ENCODE measurements around the gene CARD9. TPM values are rescaled to one million over a fixed set of nuclear protein-coding genes. Genes with fewer than 3 reads are reported as not detected.
A peak's percentile ranks its signal among the peaks of the same experiment; 100 is the strongest.

CARD9 gene
- total RNA-seq, 1 donor from 2014 or later, result 17.6 TPM

DNA sequence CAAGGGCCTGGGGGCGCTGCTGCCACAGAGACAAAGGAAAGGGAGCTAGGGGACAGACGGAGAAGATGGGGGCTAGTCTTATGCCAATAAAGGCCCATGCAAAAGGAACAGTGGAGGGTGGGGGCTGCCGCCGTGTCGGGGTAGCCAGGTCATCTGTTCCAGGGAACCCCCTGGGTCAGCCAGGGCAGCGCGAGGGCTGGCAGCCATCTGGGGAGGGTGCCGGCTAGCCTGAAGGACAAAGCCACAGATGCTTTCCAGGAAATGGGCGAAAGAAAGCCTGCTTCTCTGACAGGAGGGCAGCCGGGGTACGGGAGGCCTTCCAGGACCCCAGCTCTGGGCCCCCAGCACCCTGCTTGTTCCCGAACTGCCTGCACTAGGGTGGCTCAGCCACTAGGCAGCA lies 1.6 kb upstream of the CARD9 start:
- no peak for DNase-seq (ENCODE audit: low spot score)
- Mint-ChIP-seq H3K36me3 (ENCODE audit: low read depth) (peaks cover 10% of the 10 kb centered on the region), H3K4me1 (ENCODE audit: low read depth) (no peaks in the 10 kb centered on the region), H3K27ac (no peak overlapping the region), H3K4me3 (ENCODE audit: low read depth) (no peak overlapping the region), H3K27me3 (ENCODE audit: low read depth) (no peaks in the 10 kb centered on the region), H3K9me3 (no peaks in the 10 kb centered on the region)
- intact Hi-C loops (cut with micrococcal nuclease), result no loop called here

DNA sequence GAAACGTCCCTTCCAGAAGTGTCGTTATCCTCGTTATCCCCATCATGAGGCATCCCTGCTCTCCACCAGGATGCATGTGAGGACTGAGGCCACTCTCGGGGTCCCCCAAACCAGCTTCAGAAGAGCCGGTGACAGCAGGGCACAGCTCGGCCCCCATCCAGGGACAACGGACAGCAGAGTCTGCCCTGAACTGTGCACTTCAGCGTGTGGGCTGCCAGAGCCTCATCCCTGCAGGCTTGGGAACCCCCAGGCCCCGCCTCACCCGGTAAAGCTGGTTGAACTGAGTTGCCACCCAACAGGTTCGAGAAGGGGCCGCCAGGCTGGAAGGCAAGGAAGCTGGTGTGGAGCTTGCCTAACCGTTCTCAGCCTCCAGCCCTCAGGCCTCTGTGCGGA lies 710 bp upstream of the CARD9 start:
- Mint-ChIP-seq H3K4me3 (ENCODE audit: low read depth) (no peak overlapping the region), H3K36me3 (ENCODE audit: low read depth) (peaks cover 10% of the 10 kb centered on the region), H3K9me3 (no peaks in the 10 kb centered on the region), H3K27ac (no peak overlapping the region), H3K4me1 (ENCODE audit: low read depth) (no peaks in the 10 kb centered on the region), H3K27me3 (ENCODE audit: low read depth) (no peaks in the 10 kb centered on the region)
- no peak for DNase-seq (ENCODE audit: low spot score)
- intact Hi-C loops (cut with micrococcal nuclease), result no loop called here

- Mint-ChIP-seq H3K36me3 (ENCODE audit: low read depth) (peaks cover 7% of the 10 kb centered on the region), H3K27ac (peak overlapping the region; percentile 17), H3K4me3 (ENCODE audit: low read depth) (peak overlapping the region; percentile 77), H3K9me3 (no peaks in the 10 kb centered on the region), H3K27me3 (ENCODE audit: low read depth) (no peaks in the 10 kb centered on the region), H3K4me1 (ENCODE audit: low read depth) (no peaks in the 10 kb centered on the region)
- DNase-seq (ENCODE audit: low spot score), result no peak
- intact Hi-C loops (cut with micrococcal nuclease), result no loop called here
These were observed 739 bp downstream of the CARD9 start for GRCh38 chr9:136372561-136373299.

DNA sequence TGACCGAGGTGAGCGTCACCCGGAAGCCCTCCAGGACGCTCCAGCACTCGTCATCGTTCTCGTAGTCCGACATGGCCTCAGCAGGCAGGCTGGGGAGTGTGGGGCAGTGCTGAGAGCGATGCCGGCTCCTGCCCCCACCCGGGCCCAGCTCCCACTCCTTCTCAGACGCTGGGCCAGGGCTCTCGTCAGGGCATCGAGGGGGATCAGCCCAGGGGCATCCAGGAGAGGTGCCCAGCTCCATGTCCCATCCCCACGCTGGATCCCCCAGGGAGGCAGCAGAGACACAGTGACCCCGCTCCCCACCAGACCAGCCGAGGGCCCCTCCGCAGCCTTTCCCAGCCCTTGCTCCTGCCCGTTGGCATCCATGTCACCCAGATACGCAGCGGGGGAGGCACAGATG lies 1.5 kb downstream of the CARD9 start:
- no peaks in the 10 kb centered on the region for H3K27me3 Mint-ChIP-seq (ENCODE audit: low read depth)
- H3K4me3 Mint-ChIP-seq (ENCODE audit: low read depth), result no peak overlapping the region
- no peak for DNase-seq (ENCODE audit: low spot score)
- intact Hi-C loops (cut with micrococcal nuclease), result no loop called here
- H3K4me1 Mint-ChIP-seq (ENCODE audit: low read depth), result no peaks in the 10 kb centered on the region
- no peaks in the 10 kb centered on the region for H3K9me3 Mint-ChIP-seq
- peaks cover 7% of the 10 kb centered on the region for H3K36me3 Mint-ChIP-seq (ENCODE audit: low read depth)
- no peak overlapping the region for H3K27ac Mint-ChIP-seq

GRCh38 chr9:136371533-136371880 lies 2.0 kb downstream of the CARD9 start:
- peaks cover 7% of the 10 kb centered on the region for H3K36me3 Mint-ChIP-seq (ENCODE audit: low read depth)
- no peak for DNase-seq (ENCODE audit: low spot score)

DNA sequence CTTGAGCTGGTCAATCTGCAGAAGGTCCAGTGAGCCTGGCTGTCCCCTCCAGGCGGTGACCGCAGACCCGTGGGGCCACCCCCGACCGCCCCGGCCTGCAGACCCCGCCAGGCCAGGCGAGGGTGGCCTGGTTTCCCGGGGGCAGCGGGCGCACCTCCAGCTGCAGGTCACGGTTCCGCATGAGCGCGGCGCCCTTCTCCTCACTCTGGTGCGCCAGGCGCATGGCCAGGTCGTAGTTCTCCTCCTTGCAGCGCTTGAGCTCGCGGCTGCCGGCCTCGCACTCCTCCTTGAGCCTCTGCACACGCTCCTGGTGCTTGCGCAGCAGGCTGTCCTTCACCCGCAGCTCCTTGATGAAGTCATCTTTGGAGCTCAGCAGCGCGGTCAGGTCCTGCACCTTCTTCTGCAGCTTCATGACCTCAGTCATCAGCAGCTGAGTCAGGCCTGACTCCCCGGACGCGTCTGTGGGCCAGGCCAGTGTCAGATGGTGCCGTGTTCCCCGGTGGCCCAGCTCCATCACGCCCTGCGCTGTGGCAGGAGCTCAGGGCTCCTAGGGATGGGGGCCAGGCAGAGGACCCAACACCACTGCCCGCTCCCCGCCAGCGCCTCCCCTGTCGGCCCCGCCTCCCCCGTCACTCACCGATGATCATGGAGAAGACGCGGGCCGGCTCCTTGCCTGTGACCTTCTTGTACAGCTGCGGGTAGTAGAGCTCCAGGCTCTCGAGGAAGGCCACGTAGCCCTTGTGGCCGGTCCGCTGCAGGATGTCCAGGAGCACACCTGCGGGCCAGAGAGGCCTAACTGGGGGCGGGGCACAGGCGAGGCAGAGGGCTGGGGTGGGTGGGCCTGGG lies 2.6 kb downstream of the CARD9 start:
- intact Hi-C loops (cut with micrococcal nuclease), result no loop called here

More at GRCh38 chr9:136371533-136371880, 2.0 kb downstream of the CARD9 start:
- Mint-ChIP-seq H3K27me3 (ENCODE audit: low read depth) (no peaks in the 10 kb centered on the region), H3K9me3 (no peaks in the 10 kb centered on the region), H3K27ac (no peak overlapping the region), H3K4me1 (ENCODE audit: low read depth) (no peaks in the 10 kb centered on the region), H3K4me3 (ENCODE audit: low read depth) (no peak overlapping the region)
- intact Hi-C loops (cut with micrococcal nuclease), result no loop called here

DNA sequence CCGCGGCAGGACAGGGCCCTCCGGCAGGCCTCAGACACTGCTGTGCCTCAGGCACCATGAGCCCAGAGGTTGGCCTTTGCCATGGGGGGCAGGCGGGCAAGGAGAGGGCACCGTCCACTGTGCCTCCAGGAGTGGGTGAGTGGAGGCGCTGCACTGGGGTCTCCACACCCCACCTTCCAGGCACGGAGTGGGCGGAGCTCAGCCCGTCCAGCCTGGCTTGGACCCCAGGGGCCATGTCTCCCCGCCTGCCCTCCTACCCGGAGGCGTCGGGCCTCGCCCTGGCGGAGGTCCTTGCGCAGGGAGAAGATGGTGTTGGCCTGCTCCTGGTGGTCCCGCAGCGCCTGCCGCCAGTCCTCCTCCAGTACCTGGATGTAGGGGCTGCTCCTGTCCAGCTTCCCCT lies 3.4 kb downstream of the CARD9 start:
- DNase-seq (ENCODE audit: low spot score), result no peak
- Mint-ChIP-seq H3K4me1 (ENCODE audit: low read depth) (no peaks in the 10 kb centered on the region), H3K4me3 (ENCODE audit: low read depth) (no peak overlapping the region), H3K9me3 (no peaks in the 10 kb centered on the region), H3K27me3 (ENCODE audit: low read depth) (no peaks in the 10 kb centered on the region), H3K27ac (no peak overlapping the region), H3K36me3 (ENCODE audit: low read depth) (peaks cover 10% of the 10 kb centered on the region)
- intact Hi-C loops (cut with micrococcal nuclease), result no loop called here

More for the DNA sequence above, 2.6 kb downstream of the CARD9 start:
- no peaks in the 10 kb centered on the region for H3K27me3 Mint-ChIP-seq (ENCODE audit: low read depth)
- no peaks in the 10 kb centered on the region for H3K4me1 Mint-ChIP-seq (ENCODE audit: low read depth)
- DNase-seq (ENCODE audit: low spot score), result no peak
- peaks cover 7% of the 10 kb centered on the region for H3K36me3 Mint-ChIP-seq (ENCODE audit: low read depth)
- H3K27ac Mint-ChIP-seq, result no peak overlapping the region
- H3K4me3 Mint-ChIP-seq (ENCODE audit: low read depth), result no peak overlapping the region
- no peaks in the 10 kb centered on the region for H3K9me3 Mint-ChIP-seq

DNA sequence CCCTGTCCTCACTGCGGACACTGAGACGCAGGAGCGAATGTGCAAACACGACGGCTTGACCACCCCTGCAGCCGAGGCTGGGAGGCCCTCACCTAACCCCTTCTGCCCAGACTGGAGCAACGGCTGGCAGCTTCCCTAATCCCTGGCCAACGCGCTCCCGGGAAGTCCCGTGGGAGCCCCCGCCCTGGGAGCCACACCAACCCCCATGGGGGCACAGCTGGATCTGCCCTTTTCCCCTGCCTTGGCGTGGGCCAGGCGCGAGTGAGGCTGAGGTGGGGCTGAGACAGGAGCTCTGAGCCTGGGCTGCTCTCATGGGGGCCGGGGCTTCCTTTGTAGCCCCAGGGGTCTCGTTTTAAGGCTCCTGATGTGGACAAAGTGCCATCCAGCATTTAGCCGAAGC lies 5.3 kb downstream of the CARD9 start:
- Mint-ChIP-seq H3K4me3 (ENCODE audit: low read depth) (no peak overlapping the region), H3K27ac (no peak overlapping the region), H3K9me3 (no peaks in the 10 kb centered on the region), H3K27me3 (ENCODE audit: low read depth) (no peaks in the 10 kb centered on the region), H3K4me1 (ENCODE audit: low read depth) (no peaks in the 10 kb centered on the region), H3K36me3 (ENCODE audit: low read depth) (peaks cover 6% of the 10 kb centered on the region)
- no peak for DNase-seq (ENCODE audit: low spot score)
- intact Hi-C loops (cut with micrococcal nuclease), result no loop called here

DNA sequence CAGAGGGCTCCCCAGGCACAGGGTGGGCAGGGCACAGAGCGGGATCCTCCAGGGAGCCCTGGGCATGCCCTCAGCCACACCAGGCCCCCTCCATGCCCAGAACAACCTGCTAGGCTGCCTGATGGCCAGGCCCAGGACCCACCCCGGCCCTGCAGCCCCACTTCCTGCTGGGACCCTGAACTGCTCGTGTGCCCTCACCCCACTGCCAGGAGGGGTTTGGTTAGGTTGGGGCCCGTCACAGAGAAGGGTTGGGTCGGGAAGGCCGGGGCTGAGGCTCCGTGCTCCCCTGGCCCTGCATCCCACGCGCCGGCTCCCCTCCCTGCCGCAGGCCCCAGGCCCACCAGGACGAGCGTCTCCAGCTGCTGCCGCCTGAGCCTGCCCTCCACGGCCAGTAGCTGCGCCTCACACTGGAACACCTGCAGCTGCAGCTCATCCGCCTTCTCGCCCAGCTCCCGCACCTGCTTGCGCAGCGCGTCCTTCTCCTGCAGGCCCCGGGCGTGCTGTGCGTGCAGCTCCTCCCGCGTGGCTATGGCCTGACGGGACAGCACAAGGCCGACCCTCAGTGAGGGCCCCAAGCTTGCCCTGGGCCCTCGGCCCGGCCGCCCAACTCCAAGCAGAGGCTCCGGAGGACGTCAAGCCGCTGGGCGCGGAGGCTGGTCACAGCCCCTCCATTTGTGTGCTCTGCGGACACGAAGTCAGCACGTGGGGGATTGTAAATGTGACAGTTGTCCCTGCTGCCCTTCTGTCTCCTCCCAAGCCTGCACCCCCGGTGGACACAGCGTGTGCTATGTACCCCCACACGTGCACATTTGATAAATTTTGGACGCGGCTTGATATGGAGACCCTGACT lies 5.9 kb downstream of the CARD9 start:
- no peak overlapping the region for H3K27ac Mint-ChIP-seq
- no peak overlapping the region for H3K4me3 Mint-ChIP-seq (ENCODE audit: low read depth)
- DNase-seq (ENCODE audit: low spot score), result no peak
- H3K9me3 Mint-ChIP-seq, result no peaks in the 10 kb centered on the region
- peaks cover 9% of the 10 kb centered on the region for H3K36me3 Mint-ChIP-seq (ENCODE audit: low read depth)
- intact Hi-C loops (cut with micrococcal nuclease), result no loop called here
- H3K4me1 Mint-ChIP-seq (ENCODE audit: low read depth), result no peaks in the 10 kb centered on the region
- no peaks in the 10 kb centered on the region for H3K27me3 Mint-ChIP-seq (ENCODE audit: low read depth)

DNA sequence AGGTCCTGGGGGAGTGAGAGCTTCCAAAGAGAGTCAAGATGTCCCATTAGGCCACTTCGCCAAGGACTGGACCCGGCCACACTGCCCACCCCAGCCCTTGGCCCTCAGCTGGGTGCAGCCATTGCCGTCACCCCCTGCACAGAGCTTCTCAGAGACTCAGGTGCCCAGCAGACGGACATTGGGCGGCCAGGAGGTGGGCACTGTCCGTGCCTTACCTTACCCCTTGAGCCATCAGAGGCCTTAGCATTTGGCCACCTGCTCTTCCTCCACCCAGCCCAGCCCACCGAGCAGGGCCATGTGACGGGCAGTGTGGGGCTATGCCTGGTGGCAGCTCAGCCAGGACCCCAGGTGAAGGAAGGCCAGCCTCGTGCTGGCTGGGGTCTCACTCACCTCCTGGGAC lies 6.6 kb downstream of the CARD9 start:
- H3K4me1 Mint-ChIP-seq (ENCODE audit: low read depth), result no peaks in the 10 kb centered on the region
- intact Hi-C loops (cut with micrococcal nuclease), result no loop called here
- H3K27ac Mint-ChIP-seq, result no peak overlapping the region
- no peaks in the 10 kb centered on the region for H3K9me3 Mint-ChIP-seq
- no peaks in the 10 kb centered on the region for H3K27me3 Mint-ChIP-seq (ENCODE audit: low read depth)
- H3K36me3 Mint-ChIP-seq (ENCODE audit: low read depth), result peaks cover 9% of the 10 kb centered on the region
- no peak overlapping the region for H3K4me3 Mint-ChIP-seq (ENCODE audit: low read depth)
- no peak for DNase-seq (ENCODE audit: low spot score)

DNA sequence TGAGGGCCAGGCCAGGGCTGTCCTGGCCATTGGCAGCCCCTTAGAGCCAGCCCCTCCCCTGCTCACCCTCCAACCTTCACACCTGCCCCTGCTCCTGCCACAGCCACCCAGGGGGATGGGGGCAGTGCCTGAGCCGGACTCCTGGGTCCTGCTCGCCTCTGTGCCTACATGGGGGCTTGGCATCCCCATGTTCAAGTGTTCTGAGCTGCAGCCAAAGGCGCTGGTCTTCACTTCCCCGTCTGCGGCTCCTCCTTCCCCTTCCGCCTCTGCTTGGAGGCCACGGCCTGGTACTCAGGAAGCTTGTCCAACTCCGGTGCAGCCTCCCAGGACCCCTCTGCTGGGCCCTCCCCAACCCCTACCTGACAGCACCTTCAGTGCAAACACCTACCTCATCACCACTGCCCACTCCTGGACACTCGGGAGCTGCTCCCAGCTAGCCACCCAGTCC lies 7.7 kb downstream of the CARD9 start:
- no peak overlapping the region for H3K4me3 Mint-ChIP-seq (ENCODE audit: low read depth)
- no peaks in the 10 kb centered on the region for H3K9me3 Mint-ChIP-seq
- H3K4me1 Mint-ChIP-seq (ENCODE audit: low read depth), result no peaks in the 10 kb centered on the region
- no peaks in the 10 kb centered on the region for H3K27me3 Mint-ChIP-seq (ENCODE audit: low read depth)
- intact Hi-C loops (cut with micrococcal nuclease), result no loop called here
- DNase-seq (ENCODE audit: low spot score), result no peak
- H3K36me3 Mint-ChIP-seq (ENCODE audit: low read depth), result peaks cover 9% of the 10 kb centered on the region
- H3K27ac Mint-ChIP-seq, result no peak overlapping the region

- Mint-ChIP-seq H3K27ac (no peak overlapping the region), H3K36me3 (ENCODE audit: low read depth) (peaks cover 9% of the 10 kb centered on the region), H3K4me1 (ENCODE audit: low read depth) (no peaks in the 10 kb centered on the region), H3K4me3 (ENCODE audit: low read depth) (peak overlapping the region; percentile 37), H3K9me3 (no peaks in the 10 kb centered on the region), H3K27me3 (ENCODE audit: low read depth) (no peaks in the 10 kb centered on the region)
- intact Hi-C loops (cut with micrococcal nuclease), result no loop called here
- DNase-seq (ENCODE audit: low spot score), result no peak
These were observed 8.3 kb downstream of the CARD9 start for GRCh38 chr9:136364942-136365774.
